ENCODE measurements around the gene DDX17. TPM values are rescaled to one million over a fixed set of nuclear protein-coding genes. Genes with fewer than 3 reads are reported as not detected.
A peak's percentile ranks its signal among the peaks of the same experiment; 100 is the strongest.

Gene DDX17
- total and polyA plus RNA-seq, 2 of the 8 experiments (the other 6 are each of a cell fraction or from before 2014, with no cell fraction given) = 437 to 441 TPM

DNA sequence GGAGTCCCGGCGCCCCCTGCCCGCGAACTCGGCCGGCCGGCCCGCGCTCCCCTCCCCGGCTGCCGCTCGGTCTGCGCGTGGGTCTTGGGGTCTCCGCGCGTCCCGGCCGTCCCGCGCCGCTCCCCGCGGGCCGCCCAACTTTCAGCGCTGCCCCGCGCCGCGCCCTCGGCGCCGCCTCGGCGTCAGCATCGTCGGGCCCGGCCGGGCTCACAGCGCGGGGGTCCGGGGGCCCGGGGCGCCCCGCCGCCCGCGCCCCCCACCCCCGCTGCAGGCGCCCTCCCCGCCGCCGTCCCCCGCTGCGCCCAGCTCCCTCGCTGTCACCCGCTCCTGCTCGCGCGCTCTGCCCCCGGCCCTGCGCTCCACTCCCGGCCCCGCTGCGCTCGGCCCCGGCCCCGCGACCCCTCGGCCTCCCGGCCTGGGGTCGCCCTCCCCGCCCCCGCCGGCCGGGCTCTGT is 51.0 kb downstream of the DDX17 start, which contains the start of gene KCNJ4:
TSS of gene KCNJ4 (minus strand) at position 124 of the 454 bp plus-strand sequence. CDS start 27,067 bp downstream, outside the sequence.
- peak within 1 kb of the TSS; percentile 68; the same call in 1 of the 2 replicates for H2BK12ac ChIP-seq (ENCODE audit: low read depth, low read length)
- H3K36me3 ChIP-seq (ENCODE audit: control insufficient read depth in 2 of 4, insufficient read depth in 4 of 4, low read length in 3 of 4) = no peaks in the 10 kb centered on the region; a peak in 1 of 8 replicates
- H2BK15ac ChIP-seq (ENCODE audit: low read length) = no peak within 1 kb of the TSS; the same call in 1 of the 2 replicates
- CTCF ChIA-PET (ENCODE audit: partially characterized antibody) = interaction anchor here (0.9 to 2.5 kb wide), 4 partner anchors 13 to 117 kb away, joined by 3 to 9 read pairs (median 5); no protein-coding TSS in a partner anchor
- H3K4ac ChIP-seq (replicated peaks; ENCODE audit: insufficient read length, low read depth, low read length) = no peak within 1 kb of the TSS
- no peak within 1 kb of the TSS for H3K56ac ChIP-seq (replicated peaks; ENCODE audit: insufficient read length, low read depth, low read length)
- WGBS, 2 experiments (ENCODE audit: extremely low coverage in 1 of 2, insufficient coverage in 1 of 2, insufficient read length in 1 of 2, insufficient replicate concordance in 2 of 2, low coverage in 1 of 2, low lambda C conversion rate in 2 of 2, missing lambda C conversion rate in 1 of 2) = no CpG with 5 or more reads among the region's 76 CpGs
- H4K5ac ChIP-seq (ENCODE audit: insufficient read length, low read depth, low read length) = no peak within 1 kb of the TSS
- H2AK5ac ChIP-seq (ENCODE audit: low read depth, low read length) = peak within 1 kb of the TSS; percentile 65; the same call in 1 of the 2 replicates
- DNase-seq (ENCODE audit: low read depth in 1 of 2, low spot score in 2 of 2) (no peak), FAIRE-seq (no peak)
- H3K14ac ChIP-seq (ENCODE audit: insufficient read length) = no peak within 1 kb of the TSS
- no peak within 1 kb of the TSS for H4K91ac ChIP-seq (replicated peaks; ENCODE audit: insufficient read length, low read length)
- no peak within 1 kb of the TSS for H2BK120ac ChIP-seq (replicated peaks; ENCODE audit: low read depth, low read length)
- peaks cover 5 to 10% of the 10 kb centered on the region in 2 experiments for H4K20me1 ChIP-seq (replicated peaks in 1 of 2; ENCODE audit: control insufficient read depth in 1 of 2, insufficient read depth in 2 of 2, low read length in 2 of 2)
- POLR2A ChIA-PET (ENCODE audit: partially characterized antibody) = interaction anchor here (1.0 to 40.8 kb wide), 3 partner anchors 16 to 108 kb away, joined by 3 to 1102 read pairs (median 3); no protein-coding TSS in a partner anchor
- peak within 1 kb of the TSS; percentile 65 to 76 for H3K4me2 ChIP-seq (ENCODE audit: insufficient read depth in 1 of 2, low read depth in 2 of 2, low read length in 2 of 2)
- no peak within 1 kb of the TSS for H2BK5ac ChIP-seq (ENCODE audit: low read depth, low read length)
- no peaks in the 10 kb centered on the region for H3K9me3 ChIP-seq (ENCODE audit: insufficient read depth in 2 of 2, low read depth in 1 of 2, low read length in 1 of 2)
- H3K27me3 ChIP-seq (replicated peaks in 1 of 4; ENCODE audit: control insufficient read depth in 3 of 4, extremely low read depth in 1 of 4, insufficient read depth in 3 of 4, low read length in 3 of 4) = peaks cover 15 to 42% (median 40%) of the 10 kb centered on the region in 4 experiments
- H3K27ac ChIP-seq (ENCODE audit: low read depth, low read length) = no peak within 1 kb of the TSS
- H2AFZ ChIP-seq (ENCODE audit: low read length) = no peak within 1 kb of the TSS; the same call in 1 of the 2 replicates
- no peak within 1 kb of the TSS for H3K23ac ChIP-seq (ENCODE audit: insufficient read length)
- TF ChIP-seq ZNF274 (IDR thresholded peaks at IDR 0.05; ENCODE audit: borderline replicate concordance, extremely low read depth, low read length) = no peak
- peak; percentile 14 for TF ChIP-seq EZH2 (IDR thresholded peaks at IDR 0.05; ENCODE audit: low read depth, low read length, severe bottlenecking)
- 0 out of 2 replicates have a peak, but pooled peaks have one; percentile 19 for TF ChIP-seq SUZ12 (IDR thresholded peaks at IDR 0.05; ENCODE audit: low read length)
- no peaks in the 10 kb centered on the region for H3K79me2 ChIP-seq (ENCODE audit: control insufficient read depth in 1 of 2, insufficient read depth in 2 of 2, low read length in 2 of 2)
- H2BK20ac ChIP-seq (ENCODE audit: low read length) = no peak within 1 kb of the TSS
- H3K23me2 ChIP-seq (ENCODE audit: low read depth, low read length) = peaks cover 17% of the 10 kb centered on the region; the same call in 1 of the 2 replicates
- H4K8ac ChIP-seq (ENCODE audit: extremely low read depth, insufficient read depth, low read length) = 0 out of 2 replicates have a peak within 1 kb of the TSS, but pooled peaks have one; percentile 35
- peaks cover 0 to 18% (median 9%) of the 10 kb centered on the region in 4 experiments; a peak in 6 of 7 replicates for H3K4me1 ChIP-seq (replicated peaks in 1 of 4; ENCODE audit: control insufficient read depth in 3 of 4, insufficient read depth in 4 of 4, low read length in 3 of 4)
- H3K18ac ChIP-seq (ENCODE audit: extremely low read depth, low read length) = peak within 1 kb of the TSS; percentile 48
- peak within 1 kb of the TSS; percentile 40 to 89 (median 44) for H3K4me3 ChIP-seq (ENCODE audit: extremely low read depth in 1 of 4, insufficient read depth in 2 of 4, low read depth in 3 of 4, low read length in 4 of 4)
- H3K9ac ChIP-seq (replicated peaks in 1 of 4; ENCODE audit: extremely low read depth in 1 of 4, low read depth in 3 of 4, low read length in 3 of 4) = no peak within 1 kb of the TSS
- no peaks in the 10 kb centered on the region for H3K79me1 ChIP-seq (ENCODE audit: low read depth, low read length)
